Measurements from ENCODE around the gene MYCBP.

The MYCBP gene

DNA sequence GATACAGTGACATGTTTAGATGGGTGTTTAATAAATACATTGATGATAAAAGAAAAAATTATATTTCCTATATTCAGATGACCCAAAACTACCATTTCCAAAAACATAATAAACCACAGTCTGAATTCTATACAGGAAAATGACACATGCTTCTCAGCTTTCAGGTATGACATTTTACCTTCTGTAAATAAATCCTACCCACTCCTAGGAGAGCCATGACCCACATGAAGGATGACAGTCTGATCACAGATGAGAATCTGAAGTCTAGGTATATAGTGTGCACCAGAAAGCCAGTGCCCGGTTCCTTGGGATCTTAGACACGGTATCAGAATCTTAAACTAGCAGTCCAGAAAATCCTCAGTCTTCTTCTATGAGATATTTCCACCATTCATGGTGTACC lies 11.9 kb upstream of the MYCBP start:
- ChIA-PET CTCF (no interaction called here), POLR2A (no interaction called here)
- Histone ChIP-seq H3K4me3 (ENCODE audit: low read depth, low read length) (no peak overlapping the region), H3K27ac (ENCODE audit: extremely low read depth, low read depth, low read length) (no peak overlapping the region), H3K9me3 (ENCODE audit: control insufficient read depth, insufficient read depth, low read depth, low read length) (no peaks in the 10 kb centered on the region), H3K4me1 (ENCODE audit: control insufficient read depth, insufficient read depth, low read length) (no peaks in the 10 kb centered on the region), H3K36me3 (ENCODE audit: control insufficient read depth in 2 of 2, insufficient read depth in 1 of 2, low read length in 2 of 2) (no peaks in the 10 kb centered on the region)
- TF ChIP-seq ZNF623 (tag by site-specific recombination; IDR thresholded peaks at IDR 0.05) (no peak), ZNF624 (tag by site-specific recombination; IDR thresholded peaks at IDR 0.05) (no peak)
- TF ChIP-seq, protein P1, sequence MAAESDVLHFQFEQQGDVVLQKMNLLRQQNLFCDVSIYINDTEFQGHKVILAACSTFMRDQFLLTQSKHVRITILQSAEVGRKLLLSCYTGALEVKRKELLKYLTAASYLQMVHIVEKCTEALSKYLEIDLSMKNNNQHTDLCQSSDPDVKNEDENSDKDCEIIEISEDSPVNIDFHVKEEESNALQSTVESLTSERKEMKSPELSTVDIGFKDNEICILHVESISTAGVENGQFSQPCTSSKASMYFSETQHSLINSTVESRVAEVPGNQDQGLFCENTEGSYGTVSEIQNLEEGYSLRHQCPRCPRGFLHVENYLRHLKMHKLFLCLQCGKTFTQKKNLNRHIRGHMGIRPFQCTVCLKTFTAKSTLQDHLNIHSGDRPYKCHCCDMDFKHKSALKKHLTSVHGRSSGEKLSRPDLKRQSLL (tag by site-specific recombination; IDR thresholded peaks at IDR 0.05): no peak

DNA sequence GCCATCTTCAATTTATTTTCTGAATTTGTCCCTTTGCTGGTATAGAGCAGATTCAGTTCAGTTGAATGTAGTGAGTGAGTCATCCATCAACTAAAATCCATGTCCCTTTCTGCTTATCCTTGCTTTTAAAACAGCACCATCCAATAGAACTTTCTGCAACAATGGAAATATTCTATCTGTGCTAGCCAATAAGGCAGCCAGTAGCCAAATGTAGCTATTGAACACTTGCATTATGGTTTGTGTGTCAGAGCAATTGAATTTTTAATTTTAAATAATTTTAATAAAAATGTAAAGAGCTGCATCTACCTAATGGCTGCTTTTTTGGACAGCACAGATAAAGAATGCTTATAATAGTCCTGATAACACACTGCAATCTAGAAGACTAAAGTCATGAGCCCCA lies 8.3 kb upstream of the MYCBP start, which contains the start of gene GJA9:
TSS of gene GJA9 (minus strand) at position 101 of the 400 bp plus-strand sequence. CDS start 5,489 bp downstream, outside the sequence.
- ChIA-PET CTCF (interaction anchor here (0.6 to 2.0 kb wide), 3 partner anchors 12 to 380 kb away, joined by 3 to 6 read pairs (median 4); no protein-coding TSS in a partner anchor), POLR2A (interaction anchor here (0.8 to 1.1 kb wide), 2 partner anchors 8 to 115 kb away, joined by 3 to 6 read pairs; partner anchors contain the start of gene MYCBP)
- TF ChIP-seq GLIS1 (tag by site-specific recombination; IDR thresholded peaks at IDR 0.05) (no peak), ZNF580 (tag by site-specific recombination; IDR thresholded peaks at IDR 0.05) (no peak), PRDM6 (tag by site-specific recombination; IDR thresholded peaks at IDR 0.05) (no peak), ZNF621 (tag by site-specific recombination; IDR thresholded peaks at IDR 0.05) (no peak), KLF7 (tag by site-specific recombination; IDR thresholded peaks at IDR 0.05; ENCODE audit: borderline replicate concordance) (no peak), ZNF548 (tag by site-specific recombination; IDR thresholded peaks at IDR 0.05) (no peak), ZNF10 (tag by site-specific recombination; IDR thresholded peaks at IDR 0.05) (no peak), KLF8 (tag by site-specific recombination; IDR thresholded peaks at IDR 0.05) (no peak), ZNF221 (tag by site-specific recombination; IDR thresholded peaks at IDR 0.05; ENCODE audit: borderline replicate concordance) (no peak), SP3 (tag by site-specific recombination; IDR thresholded peaks at IDR 0.05) (no peak), ZNF274 (IDR thresholded peaks at IDR 0.05; ENCODE audit: low read length) (no peak), ZNF274 (tag by site-specific recombination; IDR thresholded peaks at IDR 0.05; ENCODE audit: borderline replicate concordance) (no peak), ZNF175 (tag by site-specific recombination; IDR thresholded peaks at IDR 0.05) (no peak), ZNF223 (tag by site-specific recombination; IDR thresholded peaks at IDR 0.05) (no peak), ZBTB49 (tag by site-specific recombination; IDR thresholded peaks at IDR 0.05; ENCODE audit: low read depth) (no peak), GLI2 (tag by site-specific recombination; IDR thresholded peaks at IDR 0.05; ENCODE audit: borderline replicate concordance, low read depth) (no peak), ZBTB48 (tag by site-specific recombination; IDR thresholded peaks at IDR 0.05) (no peak)
- TF ChIP-seq, protein P2, sequence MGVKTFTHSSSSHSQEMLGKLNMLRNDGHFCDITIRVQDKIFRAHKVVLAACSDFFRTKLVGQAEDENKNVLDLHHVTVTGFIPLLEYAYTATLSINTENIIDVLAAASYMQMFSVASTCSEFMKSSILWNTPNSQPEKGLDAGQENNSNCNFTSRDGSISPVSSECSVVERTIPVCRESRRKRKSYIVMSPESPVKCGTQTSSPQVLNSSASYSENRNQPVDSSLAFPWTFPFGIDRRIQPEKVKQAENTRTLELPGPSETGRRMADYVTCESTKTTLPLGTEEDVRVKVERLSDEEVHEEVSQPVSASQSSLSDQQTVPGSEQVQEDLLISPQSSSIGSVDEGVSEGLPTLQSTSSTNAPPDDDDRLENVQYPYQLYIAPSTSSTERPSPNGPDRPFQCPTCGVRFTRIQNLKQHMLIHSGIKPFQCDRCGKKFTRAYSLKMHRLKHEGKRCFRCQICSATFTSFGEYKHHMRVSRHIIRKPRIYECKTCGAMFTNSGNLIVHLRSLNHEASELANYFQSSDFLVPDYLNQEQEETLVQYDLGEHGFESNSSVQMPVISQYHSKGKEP (tag by site-specific recombination; IDR thresholded peaks at IDR 0.05): no peak

More for the DNA sequence above, 8.3 kb upstream of the MYCBP start, which contains the start of gene GJA9:
- H3K4me1 ChIP-seq (ENCODE audit: control insufficient read depth, insufficient read depth, low read length): no peaks in the 10 kb centered on the region
- H3K9me3 ChIP-seq (ENCODE audit: control insufficient read depth, insufficient read depth, low read depth, low read length): no peaks in the 10 kb centered on the region
- no peak within 1 kb of the TSS for H3K27ac ChIP-seq (ENCODE audit: extremely low read depth, low read depth, low read length)
- H3K4me3 ChIP-seq (ENCODE audit: low read depth, low read length): no peak within 1 kb of the TSS
- H3K36me3 ChIP-seq (ENCODE audit: control insufficient read depth in 2 of 2, insufficient read depth in 1 of 2, low read length in 2 of 2): no peaks in the 10 kb centered on the region; a peak in 1 of 3 replicates
